Kidney epithelial cell (primary cell): Measurements from ENCODE around the gene OMP. TPM values are rescaled to one million over a fixed set of nuclear protein-coding genes. Genes with fewer than 3 reads are reported as not detected.

ENCODE experiments used
- DNase-seq: peaks from one replicate; pipeline ENCODE4 v3.0.0-alpha.2; 2010; ENCODE audit warnings: low read depth
- H3K27me3 ChIP-seq: 2 replicates; pipeline ENCODE4 v1.6.0; 2011; ENCODE audit warnings: low read length; ENCODE audit not compliant: control insufficient read depth, insufficient read depth
- H3K36me3 ChIP-seq: 2 replicates; pipeline ENCODE4 v1.5.1; 2011; ENCODE audit warnings: low read length; ENCODE audit not compliant: control insufficient read depth, insufficient read depth
- H3K4me3 ChIP-seq: 2 replicates; pipeline ENCODE4 v1.5.1; 2011; ENCODE audit warnings: low read depth, mild to moderate bottlenecking, control low read depth, low read length
- total RNA-seq: library from RNA; depleted of rRNA; stranded (reverse); fragments of >200 nt; gene quantifications from 2 replicates; pipeline ENCODE4 v1.2.3, GENCODE V29; 2015
- TF ChIP-seq, protein P1 (sequence below): IDR thresholded peaks from 2 replicates; pipeline ENCODE4 v1.5.1; 2011; ENCODE audit warnings: mild to moderate bottlenecking, moderate library complexity, low read length, control low read depth, inconsistent platforms; ENCODE audit not compliant: insufficient read depth, poor library complexity, severe bottlenecking

OMP gene
- total RNA-seq, 1 donor from 2014 or later = not detected

DNA sequence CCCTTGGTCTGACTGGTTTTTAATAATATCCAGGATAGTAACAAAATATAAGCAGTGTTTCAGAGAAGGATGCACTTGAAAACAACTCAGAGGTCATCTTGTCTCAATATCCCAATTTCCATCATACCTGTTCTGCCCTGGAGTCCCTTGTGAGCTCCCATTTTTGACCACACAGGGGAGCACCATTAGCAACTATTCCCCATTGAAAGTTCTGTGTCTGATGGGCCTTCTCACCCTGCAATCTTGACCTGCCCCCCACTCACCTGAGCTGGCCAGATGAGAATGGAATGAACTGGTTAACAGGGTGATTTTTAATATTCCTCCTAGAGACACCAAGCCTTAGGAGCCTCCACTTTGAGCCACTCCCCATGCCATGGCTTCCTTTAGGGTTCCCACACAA lies 39.7 kb upstream of the OMP start:
- TF ChIP-seq, protein P1, sequence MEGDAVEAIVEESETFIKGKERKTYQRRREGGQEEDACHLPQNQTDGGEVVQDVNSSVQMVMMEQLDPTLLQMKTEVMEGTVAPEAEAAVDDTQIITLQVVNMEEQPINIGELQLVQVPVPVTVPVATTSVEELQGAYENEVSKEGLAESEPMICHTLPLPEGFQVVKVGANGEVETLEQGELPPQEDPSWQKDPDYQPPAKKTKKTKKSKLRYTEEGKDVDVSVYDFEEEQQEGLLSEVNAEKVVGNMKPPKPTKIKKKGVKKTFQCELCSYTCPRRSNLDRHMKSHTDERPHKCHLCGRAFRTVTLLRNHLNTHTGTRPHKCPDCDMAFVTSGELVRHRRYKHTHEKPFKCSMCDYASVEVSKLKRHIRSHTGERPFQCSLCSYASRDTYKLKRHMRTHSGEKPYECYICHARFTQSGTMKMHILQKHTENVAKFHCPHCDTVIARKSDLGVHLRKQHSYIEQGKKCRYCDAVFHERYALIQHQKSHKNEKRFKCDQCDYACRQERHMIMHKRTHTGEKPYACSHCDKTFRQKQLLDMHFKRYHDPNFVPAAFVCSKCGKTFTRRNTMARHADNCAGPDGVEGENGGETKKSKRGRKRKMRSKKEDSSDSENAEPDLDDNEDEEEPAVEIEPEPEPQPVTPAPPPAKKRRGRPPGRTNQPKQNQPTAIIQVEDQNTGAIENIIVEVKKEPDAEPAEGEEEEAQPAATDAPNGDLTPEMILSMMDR = peak; percentile 10
- Histone ChIP-seq H3K4me3 (no peak overlapping the region), H3K27me3 (no peaks in the 10 kb centered on the region), H3K36me3 (no peaks in the 10 kb centered on the region)
- DNase-seq = no peak

DNA sequence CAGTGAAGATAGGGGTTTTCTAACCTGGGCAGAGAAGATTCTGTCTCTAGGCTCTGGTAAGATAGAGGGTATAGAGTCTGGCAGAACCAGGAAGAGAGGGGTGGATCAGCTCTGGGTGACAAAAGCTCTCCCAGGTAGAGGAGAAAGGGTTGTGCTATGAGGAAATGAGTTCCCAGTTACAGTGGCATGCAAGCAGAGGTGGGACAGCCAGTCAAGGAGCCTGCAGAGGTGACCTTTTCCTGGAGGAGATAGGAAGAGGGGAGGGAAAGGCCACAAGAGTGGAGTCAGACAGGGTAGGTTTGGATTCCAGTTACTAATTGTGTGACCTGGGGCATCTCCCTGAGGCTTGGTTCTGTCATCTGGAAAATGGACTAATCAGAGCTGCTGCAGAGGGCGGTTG lies 39.2 kb upstream of the OMP start:
- DNase-seq = no peak
- H3K27me3 ChIP-seq = no peaks in the 10 kb centered on the region
- no peaks in the 10 kb centered on the region for H3K36me3 ChIP-seq
- H3K4me3 ChIP-seq = no peak overlapping the region
- TF ChIP-seq, protein P1 = no peak

GRCh38 chr11:77063861-77064260 lies 38.8 kb upstream of the OMP start:
- no peak for DNase-seq
- Histone ChIP-seq H3K4me3 (no peak overlapping the region), H3K27me3 (no peaks in the 10 kb centered on the region), H3K36me3 (no peaks in the 10 kb centered on the region)
- TF ChIP-seq, protein P1 = no peak

DNA sequence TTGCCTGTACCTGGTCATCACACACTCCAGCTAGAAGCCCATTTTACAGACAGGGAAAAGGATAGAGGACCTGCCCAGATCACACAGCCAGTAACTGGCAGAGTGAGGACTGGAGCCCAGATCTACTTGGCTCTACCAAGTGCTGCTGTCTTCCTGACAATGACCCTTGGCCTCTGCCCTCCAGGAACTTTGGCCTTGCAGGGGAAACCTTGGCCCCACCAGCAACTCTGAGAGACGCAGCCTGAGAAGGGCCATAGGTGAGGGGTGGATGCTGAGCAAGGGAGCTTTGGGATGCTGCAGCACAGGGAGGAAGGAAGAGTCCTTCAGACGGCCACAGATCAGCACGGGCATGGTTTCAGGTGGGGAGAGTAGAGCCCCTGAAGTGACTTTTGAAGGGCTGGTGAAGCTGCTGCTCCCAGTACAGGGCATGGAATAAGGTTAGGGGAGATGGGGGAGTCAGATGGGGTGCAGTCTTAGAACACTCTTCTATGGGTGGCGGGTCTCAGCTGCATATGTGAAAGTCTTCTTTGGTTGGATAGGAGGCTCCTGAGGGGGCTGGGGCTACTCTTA lies 37.9 kb upstream of the OMP start:
- no peaks in the 10 kb centered on the region for H3K27me3 ChIP-seq
- H3K36me3 ChIP-seq = no peaks in the 10 kb centered on the region
- TF ChIP-seq, protein P1 = no peak
- H3K4me3 ChIP-seq = no peak overlapping the region
- DNase-seq = no peak

GRCh38 chr11:77065878-77066228 lies 36.8 kb upstream of the OMP start:
- Histone ChIP-seq H3K27me3 (no peaks in the 10 kb centered on the region), H3K36me3 (no peaks in the 10 kb centered on the region), H3K4me3 (peak overlapping the region; percentile 63)
- DNase-seq = no peak
- TF ChIP-seq, protein P1 = no peak
